GM12878 (cell line): ENCODE data around the gene MSANTD3.

Experiments
- EP300 ChIP-seq, 2 experiments: fragments of 150-350 bp in 1 of 2; IDR thresholded peaks; 2 replicates each; pipeline ENCODE4 v1.6.1; 2011 to 2012; ENCODE audit warnings: low read depth in 2 of 2, low read length in 2 of 2, borderline replicate concordance in 1 of 2, improper control_type of control experiment in 1 of 2, inconsistent platforms in 1 of 2; ENCODE audit not compliant: control insufficient read depth in 1 of 2
- POLR2A ChIP-seq: IDR thresholded peaks from 2 replicates; pipeline ENCODE4 v1.6.1; 2011; ENCODE audit warnings: low read depth, mild to moderate bottlenecking, low read length
- ZSCAN29 ChIP-seq: fragments of 450-650 bp; IDR thresholded peaks from 2 replicates; pipeline ENCODE4 v1.6.1; 2017; ENCODE audit warnings: mild to moderate bottlenecking, moderate library complexity

GRCh38 chr9:100448266-100448665, 21.3 kb downstream of the MSANTD3 start:
- no peak for TF ChIP-seq POLR2A
- no peak for TF ChIP-seq ZSCAN29
- TF ChIP-seq EP300 (IDR thresholded peaks at IDR 0.05; ENCODE audit: borderline replicate concordance in 1 of 2, control insufficient read depth in 1 of 2, low read depth in 2 of 2, low read length in 2 of 2), result no peak
